ENCODE measurements around the gene MAPK6.
"Not testable (repeated sequence)": the region's sequence is repeated elsewhere in the genome, so short reads cannot be mapped to it uniquely, and the experiment has no call there.

The MAPK6 gene

GRCh38 chr15:52042051-52042851, 23.2 kb downstream of the MAPK6 start:
- no peak for DNase-seq (ENCODE audit: low read depth in 2 of 2)

DNA sequence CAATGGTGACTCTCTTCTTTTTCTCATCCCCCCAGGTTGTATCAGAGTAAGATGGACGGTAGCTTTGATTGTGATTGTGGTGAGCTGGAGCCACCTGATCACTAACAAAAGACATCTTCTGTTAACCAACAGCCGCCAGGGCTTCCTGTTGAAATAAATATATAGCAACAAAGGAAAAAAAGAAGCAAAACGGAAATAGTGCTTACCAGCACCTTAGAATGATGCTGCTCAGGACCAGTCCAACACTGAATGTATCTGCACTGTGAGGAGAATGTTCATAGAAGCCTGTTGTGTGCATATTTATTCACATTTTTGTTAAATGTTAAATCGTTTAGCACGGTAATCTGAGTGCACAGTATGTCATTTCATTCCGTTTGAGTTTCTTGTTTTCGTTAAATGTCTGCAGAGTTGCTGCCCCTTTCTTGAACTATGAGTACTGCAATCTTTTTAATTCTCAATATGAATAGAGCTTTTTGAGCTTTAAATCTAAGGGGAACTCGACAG, 26.8 kb downstream of the MAPK6 start:
- DNase-seq (ENCODE audit: low read depth in 2 of 2): not testable (repeated sequence)

- not testable (repeated sequence) for DNase-seq (ENCODE audit: low read depth in 2 of 2)
Measured at GRCh38 chr15:52046552-52046951, 27.5 kb downstream of the MAPK6 start.

DNA sequence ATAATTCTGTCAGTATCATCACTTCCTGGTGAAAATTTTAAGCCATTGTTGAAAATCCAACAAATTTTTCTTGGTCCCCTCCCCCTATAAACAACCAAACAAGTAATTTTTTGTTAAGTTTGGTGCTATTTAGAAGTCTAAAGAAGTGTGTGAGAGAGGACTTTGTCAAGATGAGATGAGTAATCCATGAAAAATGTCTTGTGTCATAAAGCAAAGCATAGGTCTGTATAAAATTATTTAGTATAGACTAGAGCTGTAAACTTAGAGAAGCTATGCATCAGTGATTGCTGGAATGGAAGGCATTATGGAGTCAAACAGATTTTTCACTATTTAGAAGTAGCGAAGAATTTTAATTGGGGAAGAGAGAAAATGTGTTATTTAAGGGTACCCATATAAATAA, 31.4 kb downstream of the MAPK6 start:
- no peak for DNase-seq (ENCODE audit: low read depth in 2 of 2)

DNA sequence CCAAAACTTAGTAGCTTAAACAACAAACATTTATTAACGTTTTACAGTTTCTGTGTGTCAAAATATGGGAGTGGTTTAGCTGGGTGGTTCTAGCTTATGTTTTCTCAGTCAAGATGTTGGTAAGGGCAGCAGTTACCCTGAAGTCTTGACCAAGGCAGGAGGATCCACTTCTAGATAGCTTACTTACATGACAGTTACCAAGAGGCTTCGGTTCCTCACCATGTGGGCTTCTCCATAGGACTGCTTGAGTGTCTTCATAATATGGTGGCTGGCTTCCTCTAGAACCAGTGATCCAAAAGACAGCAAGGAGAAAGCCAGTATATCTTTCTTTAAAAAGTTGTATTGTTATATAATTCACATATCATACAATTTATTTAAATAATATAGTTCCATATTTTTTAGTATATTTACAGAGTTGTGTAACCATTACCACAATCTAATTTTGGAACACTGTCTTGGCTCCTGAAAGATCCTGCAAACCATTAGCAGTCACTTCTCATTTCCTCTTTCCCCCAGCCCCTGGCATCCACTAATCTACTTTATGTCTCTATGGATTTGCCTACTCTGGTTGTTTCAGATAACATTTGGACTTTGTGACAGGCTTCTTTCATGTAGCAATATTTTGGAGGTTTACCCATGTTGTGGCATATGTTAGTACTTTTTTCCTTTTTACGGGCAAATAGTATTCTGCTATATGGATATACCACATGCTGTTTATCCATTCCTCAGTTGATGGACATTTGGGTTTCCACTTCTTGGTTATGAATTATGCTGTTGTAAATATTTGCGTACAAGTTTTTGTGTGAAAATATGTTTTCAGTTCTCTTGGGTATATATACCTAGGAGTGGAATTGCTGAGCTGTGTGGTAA, 33.3 kb downstream of the MAPK6 start:
- DNase-seq (ENCODE audit: low read depth in 2 of 2): no peak

DNA sequence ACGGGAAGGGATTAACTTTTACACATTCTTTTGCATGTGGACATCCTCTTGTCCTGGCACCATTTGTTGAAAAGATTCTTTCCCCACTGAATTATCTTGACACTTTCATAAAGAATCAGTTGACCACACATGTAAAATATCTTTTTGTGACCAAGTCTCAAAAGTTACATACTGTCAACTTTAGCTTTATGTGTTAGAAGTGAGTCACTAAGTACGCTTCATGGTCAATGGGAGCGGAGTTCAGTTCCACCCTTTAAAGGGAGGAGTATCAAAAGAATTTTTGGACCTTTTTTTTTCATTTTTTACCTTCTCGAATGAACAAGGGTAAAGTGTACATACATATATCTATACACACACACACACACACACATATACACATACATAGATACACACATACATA, 35.4 kb downstream of the MAPK6 start:
- DNase-seq (ENCODE audit: low read depth in 2 of 2): no peak

GRCh38 chr15:52054858-52055257, 35.8 kb downstream of the MAPK6 start:
- DNase-seq (ENCODE audit: low read depth in 2 of 2): not testable (repeated sequence)

DNA sequence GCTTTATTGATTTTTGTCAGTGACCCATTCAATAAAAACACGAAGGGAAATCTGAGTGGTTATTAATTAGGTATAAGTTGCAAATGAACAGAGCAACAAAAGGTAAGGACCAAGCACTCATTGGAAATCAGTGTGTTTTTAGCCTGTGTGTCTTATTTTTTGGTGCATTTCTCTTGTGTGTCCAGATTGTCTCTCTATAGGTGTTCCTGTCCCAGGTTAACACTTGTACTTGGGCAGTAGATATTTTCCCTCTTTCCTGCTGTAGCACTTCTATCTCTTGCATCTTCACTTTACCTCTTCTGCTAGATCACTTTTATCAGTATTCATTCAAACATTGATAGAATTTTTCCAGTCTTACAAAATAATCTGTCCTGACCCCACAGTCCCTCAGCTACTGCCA, 37.0 kb downstream of the MAPK6 start:
- DNase-seq (ENCODE audit: low read depth in 2 of 2): no peak

- no peak for DNase-seq (ENCODE audit: low read depth in 2 of 2)
Measured at GRCh38 chr15:52056496-52056895, 37.5 kb downstream of the MAPK6 start.

GRCh38 chr15:52057996-52058395, 39.0 kb downstream of the MAPK6 start:
- no peak for DNase-seq (ENCODE audit: low read depth in 2 of 2)

GRCh38 chr15:52060501-52060900, 41.5 kb downstream of the MAPK6 start:
- no peak for DNase-seq (ENCODE audit: low read depth in 2 of 2)

DNA sequence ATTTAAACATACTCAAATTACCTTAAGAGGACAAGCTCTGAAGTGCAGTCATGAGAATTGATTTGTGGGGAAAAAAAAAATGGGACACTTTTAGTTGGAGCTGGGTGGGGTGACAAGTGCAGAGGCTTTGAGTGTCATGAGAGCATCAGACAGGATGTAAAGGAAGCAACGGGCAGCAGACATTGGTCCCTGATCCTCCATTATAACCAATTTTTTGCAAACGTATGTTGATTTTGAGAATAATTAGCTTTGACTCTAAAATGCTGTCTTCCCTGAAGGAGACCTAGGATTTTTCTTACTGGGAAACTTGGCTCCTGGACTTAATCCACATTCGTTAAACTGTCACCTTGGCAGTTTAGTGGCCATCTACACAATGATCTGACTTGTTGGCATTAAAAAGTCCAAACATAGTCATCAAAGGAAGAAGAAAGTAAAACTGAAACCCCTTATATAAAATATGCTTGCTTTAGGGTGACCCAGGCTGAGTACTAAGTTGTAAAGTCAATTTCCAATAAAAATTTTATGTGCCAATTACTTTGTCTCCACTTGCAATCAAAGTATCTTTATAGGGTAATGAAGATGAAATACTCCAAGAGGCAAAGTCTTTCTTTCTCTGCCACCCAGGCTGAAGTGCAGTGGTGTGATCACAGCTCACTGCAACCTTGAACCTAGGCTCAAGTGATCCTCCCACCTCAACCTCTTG, 48.0 kb downstream of the MAPK6 start:
- no peak for DNase-seq (ENCODE audit: low read depth in 2 of 2)

- no peak for DNase-seq (ENCODE audit: low read depth in 2 of 2)
Measured at GRCh38 chr15:52067545-52067926, 48.5 kb downstream of the MAPK6 start.

DNA sequence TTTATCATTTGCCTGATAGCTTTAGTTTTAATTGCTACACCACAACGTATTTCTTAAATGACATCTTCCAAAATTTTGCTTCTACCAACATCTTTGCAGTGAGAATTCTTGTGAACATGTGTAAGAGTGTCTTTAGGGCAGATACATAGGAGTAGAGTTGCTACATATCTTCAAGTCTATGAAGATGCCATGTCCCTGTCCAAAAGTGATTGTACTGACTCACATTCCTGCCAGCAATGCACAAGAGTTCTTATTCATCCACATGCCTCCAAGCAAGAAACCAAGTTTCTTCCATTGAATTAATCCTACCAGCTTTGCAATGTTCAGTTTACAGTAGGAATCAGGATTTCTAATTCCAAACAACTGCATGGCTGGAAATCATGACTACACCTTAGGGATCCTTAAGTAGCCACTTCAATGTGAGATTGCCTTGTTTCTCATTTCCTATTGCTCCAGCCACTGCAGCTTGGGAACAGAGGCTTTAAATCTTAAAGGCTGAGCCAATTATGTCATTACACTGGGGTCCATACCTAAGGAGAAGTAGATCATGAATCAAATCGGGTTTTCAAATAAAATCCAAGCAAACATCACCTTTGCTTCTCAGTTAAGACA, 49.1 kb downstream of the MAPK6 start:
- DNase-seq (ENCODE audit: low read depth in 2 of 2): no peak

GRCh38 chr15:52069559-52069958, 50.5 kb downstream of the MAPK6 start:
- no peak for DNase-seq (ENCODE audit: low read depth in 2 of 2)

DNA sequence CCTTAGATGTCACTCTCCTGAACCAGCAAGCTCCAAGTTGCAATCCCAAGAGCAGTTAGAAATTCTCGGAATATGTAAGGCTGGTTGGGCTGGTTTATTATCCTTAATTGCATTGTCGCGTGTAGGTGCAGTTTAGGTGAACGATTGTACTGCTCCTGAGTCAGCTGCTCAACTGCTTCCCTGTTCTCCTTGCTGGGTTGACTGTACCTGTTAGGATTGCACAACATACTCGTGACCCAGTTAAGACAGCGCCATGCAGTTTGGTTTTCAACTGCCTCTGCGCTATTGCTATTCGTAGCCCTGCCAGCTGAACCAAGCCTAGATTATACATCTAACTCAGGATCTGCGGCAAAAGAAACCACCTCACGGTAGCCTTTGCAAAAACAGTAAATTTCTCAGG, 52.6 kb downstream of the MAPK6 start:
- DNase-seq (ENCODE audit: low read depth in 2 of 2): no peak

GRCh38 chr15:52076889-52077781, 58.1 kb downstream of the MAPK6 start:
- peak; percentile 10 to 12 for DNase-seq (ENCODE audit: low read depth in 2 of 2)

GRCh38 chr15:52078197-52078875, 59.3 kb downstream of the MAPK6 start:
- no peak for DNase-seq (ENCODE audit: low read depth in 2 of 2)

- peak; percentile 69 to 83 for DNase-seq (ENCODE audit: low read depth in 2 of 2)
Measured at GRCh38 chr15:52078876-52079700, 60.1 kb downstream of the MAPK6 start.
